Skeletal muscle satellite cell (primary cell): ENCODE results near the gene PBX2.
A peak's percentile ranks its signal among the peaks of the same experiment; 100 is the strongest.
"Not testable (repeated sequence)": the region's sequence is repeated elsewhere in the genome, so short reads cannot be mapped to it uniquely, and the experiment has no call there.

ENCODE experiments used
- H3K27me3 ChIP-seq: 2 replicates; pipeline ENCODE4 v1.7.0; 2013; ENCODE audit warnings: low read length; ENCODE audit not compliant: control insufficient read depth, insufficient read depth
- H3K36me3 ChIP-seq: 2 replicates; pipeline ENCODE4 v1.7.0; 2013; ENCODE audit warnings: mild to moderate bottlenecking, control low read depth, low read length; ENCODE audit not compliant: insufficient read depth
- H3K4me1 ChIP-seq: 2 replicates; pipeline ENCODE4 v1.7.0; 2013; ENCODE audit warnings: low read length; ENCODE audit not compliant: control insufficient read depth, insufficient read depth
- H3K4me2 ChIP-seq: 2 replicates; pipeline ENCODE4 v1.7.0; 2013; ENCODE audit warnings: mild to moderate bottlenecking, low read length
- H3K4me3 ChIP-seq: 2 replicates; pipeline ENCODE4 v1.7.0; 2013; ENCODE audit warnings: low read length
- H3K9ac ChIP-seq: 2 replicates; pipeline ENCODE4 v1.7.0; 2013; ENCODE audit warnings: mild to moderate bottlenecking, low read depth, low read length, moderate library complexity
- H3K9me3 ChIP-seq: replicated peaks from 2 replicates; pipeline ENCODE4 v1.7.0; 2013; ENCODE audit warnings: mild to moderate bottlenecking, control low read depth, low read length

PBX2 gene

DNA sequence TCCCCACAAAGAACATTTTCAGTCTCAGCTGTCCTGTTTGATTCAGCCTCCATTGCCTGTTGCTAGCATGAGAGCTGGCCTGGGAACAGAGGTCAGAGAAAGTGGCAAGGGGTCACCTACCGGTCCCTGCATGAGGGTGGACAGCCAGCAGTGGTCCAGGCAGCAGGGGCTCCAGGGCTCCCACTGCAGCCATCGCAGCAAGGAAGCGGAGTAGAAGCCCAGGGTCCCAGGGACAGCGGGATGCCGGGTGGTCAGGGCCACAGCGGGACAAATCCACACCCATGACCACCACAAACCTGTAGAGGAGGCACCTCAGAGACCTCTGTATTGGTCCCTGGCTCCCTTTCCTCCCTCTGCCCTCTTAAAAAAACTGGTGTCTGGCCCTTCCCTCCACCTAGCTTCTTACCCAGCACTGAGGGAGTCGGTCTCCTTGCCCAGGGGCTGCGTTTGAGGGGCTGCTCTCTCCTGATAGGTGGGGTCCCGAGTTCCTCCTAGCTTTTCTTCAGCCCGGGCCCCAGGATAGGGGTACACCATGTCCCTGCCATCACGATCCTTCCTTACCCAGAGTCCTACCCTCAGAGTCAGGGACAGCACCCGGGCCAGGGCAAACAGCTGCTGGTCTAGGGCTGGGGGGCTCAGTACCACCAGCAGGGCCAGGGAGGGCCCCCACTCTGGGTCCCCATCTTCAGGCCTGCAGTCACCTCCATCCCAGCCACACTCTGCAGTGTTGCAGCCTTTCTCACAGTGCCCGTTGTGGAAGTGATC is 10.9 kb upstream of the PBX2 start:
- Histone ChIP-seq H3K9ac (no peak overlapping the region), H3K9me3 (no peaks in the 10 kb centered on the region), H3K36me3 (no peaks in the 10 kb centered on the region), H3K27me3 (peaks cover 13% of the 10 kb centered on the region), H3K4me3 (no peak overlapping the region), H3K4me1 (peaks cover 10% of the 10 kb centered on the region), H3K4me2 (no peak overlapping the region)

DNA sequence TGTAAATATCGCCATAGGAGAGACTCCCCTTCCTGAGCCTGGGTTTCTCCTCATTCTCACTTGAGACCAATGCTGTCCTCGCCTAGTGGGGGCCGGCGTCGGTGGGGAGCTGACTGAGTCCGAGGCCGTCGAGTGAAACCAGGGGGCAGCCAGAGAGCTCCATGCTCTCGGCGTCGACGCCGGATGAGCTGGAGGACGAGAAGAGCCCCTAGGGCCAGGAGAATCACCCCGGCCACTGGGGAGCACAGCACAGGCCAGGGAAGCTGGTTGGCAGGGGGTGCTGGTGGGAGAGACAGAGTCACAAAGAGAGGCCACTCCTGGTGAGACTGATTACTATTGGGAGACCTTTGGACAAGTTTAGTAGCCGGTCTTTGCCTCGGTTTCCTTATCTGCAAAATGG is 8.9 kb upstream of the PBX2 start:
- Histone ChIP-seq H3K4me2 (no peak overlapping the region), H3K27me3 (peaks cover 7% of the 10 kb centered on the region), H3K4me3 (no peak overlapping the region), H3K9me3 (no peaks in the 10 kb centered on the region), H3K36me3 (no peaks in the 10 kb centered on the region), H3K9ac (no peak overlapping the region), H3K4me1 (peaks cover 19% of the 10 kb centered on the region)

- peaks cover 19% of the 10 kb centered on the region for H3K4me1 ChIP-seq
- H3K4me3 ChIP-seq: no peak overlapping the region
- no peaks in the 10 kb centered on the region for H3K36me3 ChIP-seq
- no peaks in the 10 kb centered on the region for H3K9me3 ChIP-seq
- peaks cover 6% of the 10 kb centered on the region for H3K27me3 ChIP-seq
- H3K4me2 ChIP-seq: no peak overlapping the region
- no peak overlapping the region for H3K9ac ChIP-seq
Measured at GRCh38 chr6:32198345-32198696, 8.3 kb upstream of the PBX2 start.

- Histone ChIP-seq H3K27me3 (peaks cover 6% of the 10 kb centered on the region), H3K4me3 (peak overlapping the region; percentile 97)
Measured at GRCh38 chr6:32196682-32197616, 6.9 kb upstream of the PBX2 start.

GRCh38 chr6:32195902-32196681 is 6.1 kb upstream of the PBX2 start:
- no peaks in the 10 kb centered on the region for H3K27me3 ChIP-seq
- peak overlapping the region; percentile 100 for H3K9ac ChIP-seq
- H3K4me1 ChIP-seq: peaks cover 26% of the 10 kb centered on the region
- H3K4me3 ChIP-seq: peak overlapping the region; percentile 97
- H3K4me2 ChIP-seq: peak overlapping the region; percentile 99
- H3K36me3 ChIP-seq: no peaks in the 10 kb centered on the region
- H3K9me3 ChIP-seq: no peaks in the 10 kb centered on the region

More at GRCh38 chr6:32196682-32197616, 6.9 kb upstream of the PBX2 start:
- Histone ChIP-seq H3K4me1 (peaks cover 25% of the 10 kb centered on the region), H3K36me3 (no peaks in the 10 kb centered on the region), H3K9ac (peak overlapping the region; percentile 100), H3K9me3 (no peaks in the 10 kb centered on the region), H3K4me2 (peak overlapping the region; percentile 99)

GRCh38 chr6:32195652-32195901 is 5.6 kb upstream of the PBX2 start:
- Histone ChIP-seq H3K4me2 (peak overlapping the region; percentile 99), H3K27me3 (no peaks in the 10 kb centered on the region), H3K9ac (peak overlapping the region; percentile 100), H3K4me1 (peaks cover 31% of the 10 kb centered on the region), H3K4me3 (no peak overlapping the region), H3K36me3 (no peaks in the 10 kb centered on the region), H3K9me3 (no peaks in the 10 kb centered on the region)

- Histone ChIP-seq H3K9ac (peak overlapping the region; percentile 94), H3K36me3 (no peaks in the 10 kb centered on the region), H3K4me1 (peaks cover 34% of the 10 kb centered on the region), H3K4me2 (peak overlapping the region; percentile 99), H3K4me3 (peak overlapping the region; percentile 78), H3K27me3 (no peaks in the 10 kb centered on the region), H3K9me3 (no peaks in the 10 kb centered on the region)
Measured at GRCh38 chr6:32194825-32195651, 5.0 kb upstream of the PBX2 start.

GRCh38 chr6:32194388-32194787 is 4.4 kb upstream of the PBX2 start:
- H3K27me3 ChIP-seq: no peaks in the 10 kb centered on the region
- peaks cover 34% of the 10 kb centered on the region for H3K4me1 ChIP-seq
- H3K4me2 ChIP-seq: no peak overlapping the region
- no peaks in the 10 kb centered on the region for H3K9me3 ChIP-seq
- H3K36me3 ChIP-seq: no peaks in the 10 kb centered on the region
- no peak overlapping the region for H3K9ac ChIP-seq
- H3K4me3 ChIP-seq: peak overlapping the region; percentile 78

GRCh38 chr6:32193096-32193495 is 3.1 kb upstream of the PBX2 start:
- H3K9me3 ChIP-seq, H3K9ac ChIP-seq, H3K36me3 ChIP-seq, H3K4me3 ChIP-seq, H3K27me3 ChIP-seq, H3K4me2 ChIP-seq: not testable (repeated sequence)
- H3K4me1 ChIP-seq: peaks cover 44% of the 10 kb centered on the region

- peaks cover 49% of the 10 kb centered on the region for H3K4me1 ChIP-seq
- H3K9ac ChIP-seq: peak within 1 kb of the TSS; percentile 30
- no peak within 1 kb of the TSS for H3K4me3 ChIP-seq
- H3K4me2 ChIP-seq: peak within 1 kb of the TSS; percentile 31
- no peaks in the 10 kb centered on the region for H3K27me3 ChIP-seq
- H3K36me3 ChIP-seq: peaks cover 5% of the 10 kb centered on the region
- H3K9me3 ChIP-seq: no peaks in the 10 kb centered on the region
Measured at GRCh38 chr6:32192608-32193039, 2.6 kb upstream of the PBX2 start, which contains the start of gene GPSM3. GPSM3 (minus strand) TSS chr6:32192643; CDS start chr6:32192513, 130 bp downstream.
